GM19239 (cell line): Measurements from ENCODE around the gene VWA2.

ENCODE experiments used
- DNase-seq: peaks from one replicate; pipeline ENCODE4 v3.0.0; 2011; ENCODE audit warnings: low spot score; ENCODE audit not compliant: insufficient read length
- FAIRE-seq: peaks from 2 replicates; lab custom pipeline; 2011; peaks lifted over from hg19 to GRCh38; lab: Jason Lieb, UNC

VWA2 gene

GRCh38 chr10:114239117-114239993 is at the start of gene VWA2:
VWA2 (plus strand) TSS chr10:114239254; CDS start chr10:114248714, 9,460 bp downstream.
- FAIRE-seq (no peak), DNase-seq (no peak)

- FAIRE-seq, result no peak
- no peak for DNase-seq
These were observed 49.4 kb upstream of the VWA2 start for GRCh38 chr10:114189700-114190099.

- no peak for DNase-seq
- FAIRE-seq, result no peak
These were observed 44.0 kb upstream of the VWA2 start for GRCh38 chr10:114195079-114195478.

- DNase-seq (no peak), FAIRE-seq (no peak)
These were observed 39.8 kb upstream of the VWA2 start for GRCh38 chr10:114199239-114199638.

- FAIRE-seq (no peak), DNase-seq (no peak)
These were observed 36.2 kb upstream of the VWA2 start for GRCh38 chr10:114202812-114203211.

GRCh38 chr10:114206902-114207301 is 32.2 kb upstream of the VWA2 start:
- DNase-seq, result no peak
- FAIRE-seq, result no peak

GRCh38 chr10:114207349-114207748 is 31.7 kb upstream of the VWA2 start:
- DNase-seq (no peak), FAIRE-seq (no peak)

GRCh38 chr10:114208351-114208750 is 30.7 kb upstream of the VWA2 start:
- FAIRE-seq (no peak), DNase-seq (no peak)

GRCh38 chr10:114212153-114212552 is 26.9 kb upstream of the VWA2 start:
- DNase-seq (no peak), FAIRE-seq (no peak)

- FAIRE-seq (no peak), DNase-seq (no peak)
These were observed 24.0 kb upstream of the VWA2 start for GRCh38 chr10:114215033-114215432.

- no peak for DNase-seq
- FAIRE-seq, result no peak
These were observed 18.8 kb upstream of the VWA2 start for GRCh38 chr10:114220281-114220680.

GRCh38 chr10:114221235-114221634 is 17.8 kb upstream of the VWA2 start:
- FAIRE-seq (no peak), DNase-seq (no peak)

- no peak for FAIRE-seq
- DNase-seq, result no peak
These were observed 16.0 kb upstream of the VWA2 start for GRCh38 chr10:114223066-114223465.

- DNase-seq, result no peak
- no peak for FAIRE-seq
These were observed 10.9 kb upstream of the VWA2 start for GRCh38 chr10:114228156-114228555.

GRCh38 chr10:114232561-114233176 is 6.4 kb upstream of the VWA2 start:
- FAIRE-seq, result no peak

GRCh38 chr10:114233482-114233881 is 5.6 kb upstream of the VWA2 start:
- DNase-seq, result no peak

More at GRCh38 chr10:114232561-114233176, 6.4 kb upstream of the VWA2 start:
- no peak for DNase-seq

GRCh38 chr10:114234132-114234531 is 4.9 kb upstream of the VWA2 start:
- DNase-seq (no peak), FAIRE-seq (no peak)

More at GRCh38 chr10:114233482-114233881, 5.6 kb upstream of the VWA2 start:
- no peak for FAIRE-seq

- no peak for DNase-seq
- FAIRE-seq, result no peak
These were observed 916 bp downstream of the VWA2 start for GRCh38 chr10:114239994-114240345.

- no peak for FAIRE-seq
- no peak for DNase-seq
These were observed 3.2 kb downstream of the VWA2 start for GRCh38 chr10:114242235-114242634.

- DNase-seq (no peak), FAIRE-seq (no peak)
These were observed 4.6 kb downstream of the VWA2 start for GRCh38 chr10:114243661-114244060.

GRCh38 chr10:114244126-114244525 is 5.1 kb downstream of the VWA2 start:
- DNase-seq (no peak), FAIRE-seq (no peak)
